Subcutaneous preadipocyte (primary cell): ENCODE results near the gene SCPEP1. TPM values are rescaled to one million over a fixed set of nuclear protein-coding genes. Genes with fewer than 3 reads are reported as not detected.

ENCODE experiments used
- total RNA-seq: library from RNA; depleted of rRNA; stranded (reverse); fragments of >200 nt; gene quantifications from 2 replicates; pipeline ENCODE4 v1.2.3, GENCODE V29; 2012

The SCPEP1 gene
- total RNA-seq = 20.1 and 26.1 TPM in 2 replicates

GRCh38 chr17:56977673-56978395 is at the start of gene SCPEP1:
Gene SCPEP1, plus strand, starts transcription at chr17:56978131. Its CDS starts 29 bp downstream, at chr17:56978160.

GRCh38 chr17:56960596-56961538 is 17.1 kb upstream of the SCPEP1 start, which contains the start of gene COIL:
Gene COIL, minus strand, starts transcription at chr17:56961050. Its CDS starts 31 bp downstream, at chr17:56961019.

Other genes with a start within 250 kb of the SCPEP1 start
- gene C17orf67, start 144.2 kb upstream of the SCPEP1 start, total RNA-seq = 0.73 and 0.98 TPM in 2 replicates
- gene DGKE, start 144.0 kb upstream of the SCPEP1 start, total RNA-seq = 4.0 and 6.5 TPM in 2 replicates
- 53.4 and 60.3 TPM in 2 replicates for gene TRIM25, start 64.1 kb upstream of the SCPEP1 start, total RNA-seq
- gene COIL, start 17.1 kb upstream of the SCPEP1 start, total RNA-seq = 10.7 and 15.6 TPM in 2 replicates
- gene AKAP1, start 107.1 kb downstream of the SCPEP1 start, total RNA-seq = 27.6 and 34.6 TPM in 2 replicates